ENCODE measurements around the gene TMEM229B. TPM values are rescaled to one million over a fixed set of nuclear protein-coding genes. Genes with fewer than 3 reads are reported as not detected.

TMEM229B gene
- total RNA-seq, 4 donors from 2014 or later = 1.5 to 3.3 (median 1.8) TPM

DNA sequence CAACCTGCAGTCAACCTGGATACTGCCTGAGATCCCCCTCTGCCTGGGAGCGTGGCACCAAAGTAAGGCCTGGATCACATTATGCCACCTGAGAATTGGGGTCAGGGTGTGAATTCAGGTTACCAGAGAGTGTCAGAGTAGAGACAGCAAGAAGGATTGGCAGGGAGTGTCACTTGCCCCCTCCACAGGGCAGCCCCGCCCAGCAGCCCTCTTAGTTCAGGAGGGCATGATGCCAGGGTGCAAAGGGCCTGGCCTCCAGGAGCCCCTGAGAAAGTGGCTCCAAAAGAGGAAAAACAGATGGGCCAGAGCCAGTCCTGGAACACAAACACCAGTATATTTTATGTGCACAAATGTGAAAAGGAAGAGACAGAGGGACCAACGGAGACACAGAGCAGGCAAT lies 18.6 kb downstream of the TMEM229B start:
- no peak overlapping the region for H3K4me3 ChIP-seq
- H3K27me3 ChIP-seq = no peaks in the 10 kb centered on the region
- DNase-seq (ENCODE audit: low spot score in 2 of 2) = no peak
- 100% methylated on average over 2 of the region's 3 CpGs for WGBS
- TF ChIP-seq POLR2AphosphoS5 (IDR thresholded peaks at IDR 0.05) (no peak), POLR2A (IDR thresholded peaks at IDR 0.05) (no peak), EP300 (IDR thresholded peaks at IDR 0.05) (no peak)
- H3K4me1 ChIP-seq = no peaks in the 10 kb centered on the region
- H3K9me3 ChIP-seq = no peaks in the 10 kb centered on the region
- H3K36me3 ChIP-seq = no peaks in the 10 kb centered on the region
- no peak overlapping the region for H3K27ac ChIP-seq

DNA sequence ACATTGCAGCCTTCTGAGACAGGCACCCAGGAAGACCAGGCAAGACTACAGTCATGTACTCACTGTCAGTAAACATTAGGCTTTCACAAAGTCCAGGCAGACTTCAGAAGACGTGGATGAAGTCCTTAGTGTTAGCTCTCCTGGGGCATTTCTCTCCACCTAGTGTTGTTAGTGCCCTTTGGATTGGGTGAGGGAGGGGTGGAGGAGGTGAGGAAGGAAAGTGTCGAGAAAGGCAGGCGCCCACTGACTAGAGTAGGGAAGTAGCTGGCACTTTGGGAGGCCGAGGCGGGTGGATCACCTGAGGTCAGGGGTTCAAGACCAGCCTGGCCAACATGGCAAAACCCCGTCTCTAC lies 20.2 kb downstream of the TMEM229B start:
- Histone ChIP-seq H3K9me3 (no peaks in the 10 kb centered on the region), H3K4me1 (no peaks in the 10 kb centered on the region), H3K36me3 (no peaks in the 10 kb centered on the region), H3K4me3 (no peak overlapping the region), H3K27me3 (no peaks in the 10 kb centered on the region), H3K27ac (no peak overlapping the region)
- TF ChIP-seq POLR2A (IDR thresholded peaks at IDR 0.05) = no peak
- no peak for TF ChIP-seq EP300 (IDR thresholded peaks at IDR 0.05)
- TF ChIP-seq, protein P1, sequence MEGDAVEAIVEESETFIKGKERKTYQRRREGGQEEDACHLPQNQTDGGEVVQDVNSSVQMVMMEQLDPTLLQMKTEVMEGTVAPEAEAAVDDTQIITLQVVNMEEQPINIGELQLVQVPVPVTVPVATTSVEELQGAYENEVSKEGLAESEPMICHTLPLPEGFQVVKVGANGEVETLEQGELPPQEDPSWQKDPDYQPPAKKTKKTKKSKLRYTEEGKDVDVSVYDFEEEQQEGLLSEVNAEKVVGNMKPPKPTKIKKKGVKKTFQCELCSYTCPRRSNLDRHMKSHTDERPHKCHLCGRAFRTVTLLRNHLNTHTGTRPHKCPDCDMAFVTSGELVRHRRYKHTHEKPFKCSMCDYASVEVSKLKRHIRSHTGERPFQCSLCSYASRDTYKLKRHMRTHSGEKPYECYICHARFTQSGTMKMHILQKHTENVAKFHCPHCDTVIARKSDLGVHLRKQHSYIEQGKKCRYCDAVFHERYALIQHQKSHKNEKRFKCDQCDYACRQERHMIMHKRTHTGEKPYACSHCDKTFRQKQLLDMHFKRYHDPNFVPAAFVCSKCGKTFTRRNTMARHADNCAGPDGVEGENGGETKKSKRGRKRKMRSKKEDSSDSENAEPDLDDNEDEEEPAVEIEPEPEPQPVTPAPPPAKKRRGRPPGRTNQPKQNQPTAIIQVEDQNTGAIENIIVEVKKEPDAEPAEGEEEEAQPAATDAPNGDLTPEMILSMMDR (IDR thresholded peaks at IDR 0.05) = no peak
- TF ChIP-seq POLR2AphosphoS5 (IDR thresholded peaks at IDR 0.05) = no peak
- 89% methylated on average over 6 of the region's 6 CpGs for WGBS
- DNase-seq (ENCODE audit: low spot score in 2 of 2) = no peak

DNA sequence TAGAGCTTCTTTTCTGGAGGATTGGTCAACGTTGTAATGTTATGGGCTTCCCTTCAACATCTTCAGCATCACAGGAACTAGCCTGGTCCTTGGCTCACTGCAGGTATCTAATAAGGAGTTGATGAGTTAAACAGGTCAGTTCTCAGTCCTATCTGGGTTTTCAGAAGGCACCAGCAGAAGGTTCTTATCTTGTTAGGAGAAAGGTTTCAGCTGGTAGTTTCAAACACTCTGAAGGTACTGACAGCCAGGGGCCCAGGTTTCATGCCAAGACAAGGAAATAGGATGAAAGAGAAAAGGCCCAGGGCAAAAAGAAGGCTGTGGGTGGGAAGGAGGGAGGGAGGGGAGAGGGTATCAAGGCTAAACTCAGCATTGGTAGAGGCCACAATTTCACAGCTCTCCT lies 21.4 kb downstream of the TMEM229B start:
- H3K4me3 ChIP-seq = no peak overlapping the region
- WGBS = 77% methylated on average over 1 of the region's 1 CpG
- no peaks in the 10 kb centered on the region for H3K36me3 ChIP-seq
- H3K27ac ChIP-seq = no peak overlapping the region
- H3K27me3 ChIP-seq = no peaks in the 10 kb centered on the region
- no peak for DNase-seq (ENCODE audit: low spot score in 2 of 2)
- no peaks in the 10 kb centered on the region for H3K4me1 ChIP-seq
- H3K9me3 ChIP-seq = no peaks in the 10 kb centered on the region
- TF ChIP-seq POLR2A (IDR thresholded peaks at IDR 0.05) = no peak
- no peak for TF ChIP-seq POLR2AphosphoS5 (IDR thresholded peaks at IDR 0.05)
- no peak for TF ChIP-seq EP300 (IDR thresholded peaks at IDR 0.05)

DNA sequence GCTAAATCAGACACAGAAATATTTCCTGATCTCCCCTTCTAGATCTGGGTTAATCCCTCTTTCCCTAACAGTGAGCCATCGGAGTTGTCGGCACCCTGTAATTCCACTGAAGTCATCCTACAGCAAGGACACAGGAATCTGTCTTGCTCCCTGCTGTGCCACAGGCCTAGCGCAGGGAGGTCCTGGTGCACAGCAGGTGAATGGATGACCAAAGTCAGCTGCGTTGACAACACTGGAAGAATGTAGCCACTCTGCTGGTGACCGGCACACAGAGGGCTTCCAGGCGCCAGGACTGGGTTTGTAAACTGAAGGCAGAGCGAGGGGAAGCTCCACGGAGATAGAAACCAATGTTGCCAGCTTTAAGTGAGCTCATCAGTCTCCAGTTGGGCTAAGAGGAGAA lies 23.6 kb downstream of the TMEM229B start:
- WGBS = 91% methylated on average over 6 of the region's 8 CpGs
- TF ChIP-seq EP300 (IDR thresholded peaks at IDR 0.05) (no peak), POLR2A (IDR thresholded peaks at IDR 0.05) (no peak), POLR2AphosphoS5 (IDR thresholded peaks at IDR 0.05) (no peak)
- TF ChIP-seq, protein P1 (IDR thresholded peaks at IDR 0.05) = no peak

DNA sequence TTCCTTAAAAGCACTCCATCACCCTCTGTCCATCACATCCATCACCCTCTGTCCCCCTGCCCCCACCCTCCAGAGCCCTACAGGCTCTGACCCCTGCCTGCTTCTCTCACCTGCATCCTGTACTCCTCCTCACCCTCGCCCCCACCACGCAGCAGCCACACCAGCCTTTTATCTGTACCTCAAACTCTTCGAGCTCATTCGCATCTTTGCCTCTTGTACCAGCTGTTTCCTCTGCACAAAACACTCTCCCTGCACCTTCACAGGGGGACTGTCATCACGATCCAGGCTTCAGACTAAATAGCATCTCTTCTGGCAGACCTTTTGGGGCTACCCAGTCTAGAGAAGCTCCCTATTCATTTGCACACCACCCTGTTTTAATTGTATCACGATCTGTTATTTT lies 24.1 kb downstream of the TMEM229B start:
- no peak overlapping the region for H3K4me3 ChIP-seq
- no peak overlapping the region for H3K27ac ChIP-seq
- H3K36me3 ChIP-seq = no peaks in the 10 kb centered on the region
- TF ChIP-seq POLR2A (IDR thresholded peaks at IDR 0.05) (no peak), POLR2AphosphoS5 (IDR thresholded peaks at IDR 0.05) (no peak), EP300 (IDR thresholded peaks at IDR 0.05) (no peak)
- TF ChIP-seq, protein P1 (IDR thresholded peaks at IDR 0.05) = no peak
- H3K9me3 ChIP-seq = no peaks in the 10 kb centered on the region
- H3K27me3 ChIP-seq = no peaks in the 10 kb centered on the region
- H3K4me1 ChIP-seq = no peaks in the 10 kb centered on the region
- WGBS = 61% methylated on average over 6 of the region's 6 CpGs
- no peak for DNase-seq (ENCODE audit: low spot score in 2 of 2)

More for the DNA sequence above, 23.6 kb downstream of the TMEM229B start:
- no peak overlapping the region for H3K4me3 ChIP-seq
- no peaks in the 10 kb centered on the region for H3K4me1 ChIP-seq
- H3K36me3 ChIP-seq = no peaks in the 10 kb centered on the region
- no peak overlapping the region for H3K27ac ChIP-seq
- H3K9me3 ChIP-seq = no peaks in the 10 kb centered on the region
- H3K27me3 ChIP-seq = no peaks in the 10 kb centered on the region
- DNase-seq (ENCODE audit: low spot score in 2 of 2) = no peak

DNA sequence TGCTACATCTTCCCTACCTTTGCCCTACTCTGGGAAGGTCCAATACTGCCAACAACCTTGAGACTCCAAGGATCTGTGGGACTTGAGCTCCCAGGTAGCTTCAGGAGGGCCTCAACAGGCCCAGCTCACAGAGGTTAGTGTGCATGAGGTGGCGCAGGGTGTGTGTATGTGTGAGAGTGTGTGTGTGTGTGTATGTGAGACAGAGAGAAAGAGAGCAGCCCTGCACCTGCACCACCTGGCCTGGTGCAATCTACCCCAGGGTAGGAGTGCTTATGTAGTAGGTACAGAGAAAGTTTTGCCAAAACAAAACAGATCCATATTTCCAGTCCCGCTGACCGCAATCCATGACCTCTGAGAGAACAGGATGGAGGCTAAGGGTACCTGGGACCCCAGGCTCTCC lies 24.6 kb downstream of the TMEM229B start:
- Histone ChIP-seq H3K36me3 (no peaks in the 10 kb centered on the region), H3K4me1 (no peaks in the 10 kb centered on the region), H3K9me3 (no peaks in the 10 kb centered on the region), H3K4me3 (no peak overlapping the region), H3K27me3 (no peaks in the 10 kb centered on the region), H3K27ac (no peak overlapping the region)
- 94% methylated on average over 3 of the region's 3 CpGs for WGBS
- TF ChIP-seq, protein P1 (IDR thresholded peaks at IDR 0.05) = no peak
- TF ChIP-seq POLR2A (IDR thresholded peaks at IDR 0.05) (no peak), EP300 (IDR thresholded peaks at IDR 0.05) (no peak), POLR2AphosphoS5 (IDR thresholded peaks at IDR 0.05) (no peak)
- no peak for DNase-seq (ENCODE audit: low spot score in 2 of 2)

Measured in suprapubic skin (tissue), 4 donors.